ENCODE measurements around the gene ZNF318.
"Not testable (repeated sequence)": the region's sequence is repeated elsewhere in the genome, so short reads cannot be mapped to it uniquely, and the experiment has no call there.

ZNF318 gene

DNA sequence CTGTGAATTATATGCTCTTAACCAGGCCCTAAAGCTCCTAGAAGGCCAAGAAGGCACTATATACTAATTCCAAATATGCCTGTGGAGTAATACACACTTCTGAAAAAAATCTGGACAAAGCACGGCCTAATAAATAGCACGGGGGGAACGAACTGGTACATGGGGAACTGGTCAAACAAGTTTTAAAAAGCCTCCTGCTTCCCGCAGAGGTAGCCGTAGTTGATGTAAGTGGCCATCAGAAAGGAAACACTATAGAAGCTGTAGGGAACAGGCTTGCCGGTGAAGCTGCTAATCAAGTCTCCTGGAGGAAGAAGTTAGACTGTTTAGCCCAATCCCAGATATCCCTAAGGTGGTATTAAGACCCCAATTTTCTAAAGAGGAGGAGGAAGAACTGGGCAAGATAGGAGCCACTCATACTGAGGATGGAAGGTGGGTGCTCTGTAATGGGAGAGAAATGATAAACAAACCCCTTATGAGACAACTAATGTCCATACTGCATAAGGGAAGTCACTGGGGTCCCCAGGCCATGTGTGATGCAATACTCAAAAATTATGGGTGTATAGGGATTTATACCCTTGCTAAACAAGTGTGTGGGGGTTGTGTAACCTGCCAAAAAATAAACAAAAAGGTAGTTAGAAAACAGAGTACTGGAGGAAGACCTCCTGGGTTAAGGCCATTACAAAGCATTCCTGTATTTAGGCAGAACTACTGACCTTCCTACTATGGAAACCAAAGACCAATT is 27.1 kb upstream of the ZNF318 start:
- TF ChIP-seq, protein P1, sequence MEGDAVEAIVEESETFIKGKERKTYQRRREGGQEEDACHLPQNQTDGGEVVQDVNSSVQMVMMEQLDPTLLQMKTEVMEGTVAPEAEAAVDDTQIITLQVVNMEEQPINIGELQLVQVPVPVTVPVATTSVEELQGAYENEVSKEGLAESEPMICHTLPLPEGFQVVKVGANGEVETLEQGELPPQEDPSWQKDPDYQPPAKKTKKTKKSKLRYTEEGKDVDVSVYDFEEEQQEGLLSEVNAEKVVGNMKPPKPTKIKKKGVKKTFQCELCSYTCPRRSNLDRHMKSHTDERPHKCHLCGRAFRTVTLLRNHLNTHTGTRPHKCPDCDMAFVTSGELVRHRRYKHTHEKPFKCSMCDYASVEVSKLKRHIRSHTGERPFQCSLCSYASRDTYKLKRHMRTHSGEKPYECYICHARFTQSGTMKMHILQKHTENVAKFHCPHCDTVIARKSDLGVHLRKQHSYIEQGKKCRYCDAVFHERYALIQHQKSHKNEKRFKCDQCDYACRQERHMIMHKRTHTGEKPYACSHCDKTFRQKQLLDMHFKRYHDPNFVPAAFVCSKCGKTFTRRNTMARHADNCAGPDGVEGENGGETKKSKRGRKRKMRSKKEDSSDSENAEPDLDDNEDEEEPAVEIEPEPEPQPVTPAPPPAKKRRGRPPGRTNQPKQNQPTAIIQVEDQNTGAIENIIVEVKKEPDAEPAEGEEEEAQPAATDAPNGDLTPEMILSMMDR (IDR thresholded peaks at IDR 0.05; ENCODE audit: low read depth, low read length) = no peak
- Histone ChIP-seq H3K9me3 (no peaks in the 10 kb centered on the region), H3K27me3 (no peaks in the 10 kb centered on the region), H3K4me3 (ENCODE audit: low read depth, low read length) (no peak overlapping the region), H3K36me3 (no peaks in the 10 kb centered on the region), H3K4me1 (peaks cover 2% of the 10 kb centered on the region)
- no peak for DNase-seq

- H3K4me3 ChIP-seq (ENCODE audit: low read depth, low read length) = no peak overlapping the region
- DNase-seq = no peak
- TF ChIP-seq, protein P1 (IDR thresholded peaks at IDR 0.05; ENCODE audit: low read depth, low read length) = no peak
These were observed 26.3 kb upstream of the ZNF318 start for GRCh38 chr6:43395776-43396175.

DNA sequence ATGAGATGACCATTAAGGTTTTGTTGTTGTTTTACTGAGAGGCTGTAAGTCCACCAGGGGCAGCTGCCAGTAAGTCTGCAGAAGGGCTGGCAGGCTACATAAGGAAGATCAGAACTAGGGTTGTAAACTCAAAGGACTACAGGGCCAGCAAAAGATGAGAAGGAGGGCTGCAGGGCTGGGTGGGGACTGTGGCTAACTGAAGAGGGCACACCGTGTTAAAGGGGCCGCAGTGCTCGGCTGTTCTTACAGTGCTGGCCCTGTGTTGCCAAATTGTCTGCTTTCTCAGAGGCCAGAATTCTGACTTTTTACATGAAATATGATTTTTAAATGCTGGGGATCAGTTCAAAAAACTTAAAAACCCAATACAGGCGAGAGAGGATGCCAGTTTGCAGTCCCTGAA is 25.5 kb upstream of the ZNF318 start:
- Histone ChIP-seq H3K36me3 (no peaks in the 10 kb centered on the region), H3K4me3 (ENCODE audit: low read depth, low read length) (no peak overlapping the region), H3K4me1 (peaks cover 8% of the 10 kb centered on the region), H3K27me3 (no peaks in the 10 kb centered on the region), H3K9me3 (no peaks in the 10 kb centered on the region)
- no peak for DNase-seq
- TF ChIP-seq, protein P1 (IDR thresholded peaks at IDR 0.05; ENCODE audit: low read depth, low read length) = no peak

More at GRCh38 chr6:43395776-43396175, 26.3 kb upstream of the ZNF318 start:
- H3K27me3 ChIP-seq = no peaks in the 10 kb centered on the region
- H3K9me3 ChIP-seq = no peaks in the 10 kb centered on the region
- no peaks in the 10 kb centered on the region for H3K36me3 ChIP-seq
- peaks cover 8% of the 10 kb centered on the region for H3K4me1 ChIP-seq

GRCh38 chr6:43393602-43394001 is 24.2 kb upstream of the ZNF318 start:
- no peaks in the 10 kb centered on the region for H3K9me3 ChIP-seq
- TF ChIP-seq, protein P1 (IDR thresholded peaks at IDR 0.05; ENCODE audit: low read depth, low read length) = no peak
- H3K4me1 ChIP-seq = peaks cover 8% of the 10 kb centered on the region
- H3K27me3 ChIP-seq = no peaks in the 10 kb centered on the region
- H3K4me3 ChIP-seq (ENCODE audit: low read depth, low read length) = no peak overlapping the region
- DNase-seq = no peak
- H3K36me3 ChIP-seq = no peaks in the 10 kb centered on the region

DNA sequence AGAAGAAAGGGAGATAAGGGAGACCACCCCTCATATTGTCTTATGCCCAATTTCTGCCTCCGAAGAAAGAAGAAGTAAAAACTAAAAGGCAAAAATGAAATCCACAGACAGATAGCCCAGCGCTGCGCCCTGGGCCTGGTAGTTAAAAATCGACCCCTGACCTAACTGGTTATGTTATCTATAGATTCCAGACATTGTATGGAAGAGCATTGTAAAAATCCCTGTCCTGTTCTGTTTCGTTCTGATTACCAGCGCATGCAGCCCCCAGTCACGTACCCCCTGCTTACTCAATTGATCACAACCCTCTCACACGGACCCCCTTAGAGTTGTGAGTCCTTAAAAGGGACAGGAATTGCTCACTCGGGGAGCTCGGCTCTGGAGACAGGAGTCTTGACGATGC is 23.7 kb upstream of the ZNF318 start:
- H3K4me3 ChIP-seq (ENCODE audit: low read depth, low read length); DNase-seq; H3K4me1 ChIP-seq; H3K36me3 ChIP-seq; H3K9me3 ChIP-seq; H3K27me3 ChIP-seq: not testable (repeated sequence)

DNA sequence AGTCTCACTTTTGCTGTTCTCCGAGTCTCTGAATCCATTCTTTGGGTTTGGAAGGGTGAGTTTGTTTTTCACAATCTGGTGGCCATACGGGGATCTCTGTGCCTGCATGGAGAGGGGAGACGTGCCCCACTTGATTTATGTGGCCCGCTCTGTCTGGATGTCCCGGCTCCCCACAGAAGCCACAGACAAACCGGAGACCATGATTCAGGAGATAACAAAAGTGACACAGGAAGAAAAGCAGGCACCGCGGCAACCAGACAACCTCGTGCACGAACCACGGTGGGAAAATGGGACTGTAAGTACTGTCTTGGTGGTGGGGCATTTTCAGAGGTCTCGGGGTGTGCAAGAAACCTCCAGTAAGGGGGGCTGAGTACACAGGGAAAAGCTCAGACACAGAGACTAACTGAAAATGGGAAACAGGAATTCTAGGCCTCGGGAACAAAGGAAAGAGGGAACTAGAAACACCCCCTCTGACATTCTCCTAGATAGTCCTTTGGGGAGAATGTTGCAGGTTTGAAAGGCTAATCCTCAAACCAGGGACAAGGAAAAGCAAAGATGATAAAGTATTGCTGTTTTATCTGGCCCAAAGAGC is 22.1 kb upstream of the ZNF318 start:
- DNase-seq = peak; percentile 17

DNA sequence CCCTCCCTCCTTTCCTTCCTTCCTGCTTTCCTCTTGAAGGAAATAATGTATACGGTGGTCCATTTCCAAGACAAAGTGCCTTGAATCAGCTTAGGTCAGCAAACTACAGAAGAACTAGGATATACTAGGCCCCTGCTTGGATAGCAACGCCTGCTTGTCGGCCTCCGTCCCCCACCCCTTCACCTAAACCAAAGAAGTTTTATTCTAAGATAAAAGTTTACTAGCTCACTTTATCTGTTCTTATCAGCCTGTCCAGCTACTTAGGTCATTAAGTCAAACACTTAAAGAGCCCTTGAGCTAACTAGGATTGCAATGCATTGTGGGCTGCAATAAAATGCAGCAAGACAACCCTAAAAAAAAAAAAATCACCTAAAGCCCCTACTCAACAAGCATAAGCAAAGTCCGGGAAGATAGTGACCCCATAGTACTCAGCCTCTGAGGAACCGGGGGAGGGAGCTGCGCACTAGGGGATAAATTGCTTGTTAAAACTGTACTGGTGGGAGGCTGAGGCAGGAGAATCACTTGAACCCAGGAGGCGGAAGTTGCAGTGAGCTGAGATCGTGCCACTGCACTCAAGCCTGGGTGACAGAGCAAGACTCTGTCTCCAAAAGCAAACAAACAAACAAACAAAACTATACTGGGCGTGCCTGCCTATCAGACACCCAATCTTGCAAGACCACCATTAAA is 21.4 kb upstream of the ZNF318 start:
- H3K4me3 ChIP-seq (ENCODE audit: low read depth, low read length) = not testable (repeated sequence)

More for the DNA sequence above, 22.1 kb upstream of the ZNF318 start:
- H3K9me3 ChIP-seq = no peaks in the 10 kb centered on the region
- H3K27me3 ChIP-seq = no peaks in the 10 kb centered on the region
- H3K4me3 ChIP-seq (ENCODE audit: low read depth, low read length) = no peak overlapping the region
- peaks cover 8% of the 10 kb centered on the region for H3K4me1 ChIP-seq
- TF ChIP-seq, protein P1 (IDR thresholded peaks at IDR 0.05; ENCODE audit: low read depth, low read length) = no peak
- H3K36me3 ChIP-seq = no peaks in the 10 kb centered on the region

More for the DNA sequence above, 21.4 kb upstream of the ZNF318 start:
- H3K4me1 ChIP-seq, H3K27me3 ChIP-seq, DNase-seq, H3K36me3 ChIP-seq, H3K9me3 ChIP-seq: not testable (repeated sequence)

Measured in BE2C (cell line).